Spleen (tissue), 11 donors: Measurements from ENCODE around the gene BORCS8. TPM values are rescaled to one million over a fixed set of nuclear protein-coding genes. Genes with fewer than 3 reads are reported as not detected.
"Not testable (repeated sequence)": the region's sequence is repeated elsewhere in the genome, so short reads cannot be mapped to it uniquely, and the experiment has no call there.

ENCODE experiments used
- DNase-seq: peaks from one replicate; pipeline ENCODE4 v3.0.0-alpha.2; 2020
- H3K27ac ChIP-seq, 8 donors: fragments of 200-600 bp; sonication (generic) in 7 of 8; 1 replicate in 4 of 8; 2 replicates in 4 of 8; pipeline versions ENCODE4 v1.5.0 to v1.8.0; 2016 to 2021; ENCODE audit warnings: inconsistent platforms in 4 of 8, mild to moderate bottlenecking in 4 of 8, moderate library complexity in 1 of 8
- H3K27me3 ChIP-seq, 7 donors: fragments of 200-600 bp; sonication (generic) in 6 of 7; replicated peaks in 1 of 7; 1 replicate in 4 of 7; 2 replicates in 3 of 7; pipeline versions ENCODE4 v1.5.0 to v1.8.0; 2016 to 2021; ENCODE audit warnings: inconsistent platforms in 3 of 7, mild to moderate bottlenecking in 1 of 7
- H3K36me3 ChIP-seq, 6 donors: fragments of 200-600 bp; sonication (generic) in 5 of 6; 1 replicate in 4 of 6; 2 replicates in 2 of 6; pipeline versions ENCODE4 v1.5.0 to v1.8.0; 2016 to 2021; ENCODE audit warnings: inconsistent platforms in 2 of 6
- H3K4me1 ChIP-seq, 6 donors: fragments of 200-600 bp; sonication (generic) in 5 of 6; 1 replicate in 3 of 6; 2 replicates in 3 of 6; pipeline versions ENCODE4 v1.5.0 to v1.8.0; 2016 to 2021; ENCODE audit warnings: inconsistent platforms in 3 of 6
- H3K4me3 ChIP-seq, 8 donors: fragments of 200-600 bp; sonication (generic) in 7 of 8; 1 replicate in 4 of 8; 2 replicates in 4 of 8; pipeline versions ENCODE4 v1.5.0 to v1.8.0; 2016 to 2021; ENCODE audit warnings: inconsistent platforms in 4 of 8, mild to moderate bottlenecking in 4 of 8, moderate library complexity in 2 of 8
- H3K9me3 ChIP-seq, 8 donors: fragments of 200-600 bp; sonication (generic) in 7 of 8; 1 replicate in 4 of 8; 2 replicates in 4 of 8; pipeline versions ENCODE4 v1.5.0 to v1.8.0; 2016 to 2021; ENCODE audit warnings: inconsistent platforms in 4 of 8
- POLR2A ChIP-seq, 3 donors: fragments of 450-650 bp; IDR thresholded peaks; one replicate each; pipeline ENCODE4 v1.5.1; 2017; ENCODE audit warnings: antibody characterized with exemption in 3 of 3, mild to moderate bottlenecking in 1 of 3
- POLR2AphosphoS5 ChIP-seq, 3 donors: sonication (generic); formaldehyde crosslinking; IDR thresholded peaks; one replicate each; pipeline ENCODE4 v1.5.1; 2017; ENCODE audit warnings: antibody characterized with exemption in 3 of 3
- WGBS, 5 donors: extraction: QIAGEN DNeasy Blood & Tissue Kit in 3 of 5; methylation state at CpG; one replicate each; pipeline versions ENCODE4 v1.1.5 to v1.1.7; 2013 to 2018; 5-methylcytosine and 5-hydroxymethylcytosine counted together
- intact Hi-C: fragments of 100-400 bp; cut with DNase I; formaldehyde crosslinking; loops from one replicate; pipeline ENCODE4 v1.15.0; 2023; ENCODE audit warnings: low total_unique reads
- polyA plus RNA-seq, 3 donors: library from polyadenylated mRNA; stranded (reverse); fragments of 200-250 nt; gene quantifications; one replicate each; pipeline ENCODE4 v1.2.1, GENCODE V29; 2013
- total RNA-seq, 7 donors: library from RNA; depleted of rRNA in 3 of 7; stranded (reverse); fragments of >200 nt in 3 of 7; fragmentation: NEBNext Ultra II Directional in 4 of 7; extraction: Animal tissue kit (Norgen Biotek cat#: 25700) in 4 of 7; gene quantifications; one replicate each; pipeline versions ENCODE4 v1.1.0 to v1.2.1, GENCODE V29; 2016 to 2021
- TF ChIP-seq, protein P1 (sequence below), 11 experiments: fragments of 200-600 bp in 7 of 11; fragments of 450-650 bp in 4 of 11; sonication (generic) in 4 of 11; IDR thresholded peaks in 8 of 11; conservative IDR thresholded peaks in 3 of 11; 1 replicate in 7 of 11; 2 replicates in 4 of 11; pipeline versions ENCODE4 v1.4.0 to v1.8.0; 2016 to 2021; ENCODE audit warnings: antibody characterized with exemption in 11 of 11, inconsistent platforms in 4 of 11, mild to moderate bottlenecking in 1 of 11
- donor health status: healthy with polysubstance abuse.
- donor health status: DM: no; HTN: no; CAD: no; lungs with moderate emphysema.
- donor health status: DM: no; HTN: no; CAD: no.
- donor health status: Bipolar disorder and iron deficiency.
- donor health status: healthy.
- donor health status: DM: no; HTN: no; CAD: no.
- donor health status: DM: yes; HTN: yes; CAD: no.

Gene BORCS8
- total and polyA plus RNA-seq, 10 donors, result 14.0 to 52.1 (median 26.2) TPM

DNA sequence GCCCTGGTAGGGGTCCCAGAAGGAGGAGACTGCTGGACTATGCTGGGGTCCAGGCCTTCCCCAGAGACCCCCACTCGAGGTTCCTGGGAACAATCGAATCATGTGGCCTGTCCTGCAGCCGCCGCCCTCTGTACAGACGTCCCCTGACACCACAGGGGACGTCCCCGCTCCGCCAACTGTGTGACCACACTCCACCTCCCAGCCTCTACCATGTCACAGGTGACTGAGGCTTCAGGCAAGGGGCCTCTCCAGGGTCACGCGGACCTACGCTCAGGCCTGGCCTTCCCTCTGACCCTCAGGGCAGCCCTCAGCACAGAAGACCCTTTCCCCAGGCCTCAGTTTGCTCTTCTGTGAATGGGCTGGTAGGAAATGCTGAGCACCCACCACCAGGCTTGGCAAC, 40.5 kb downstream of the BORCS8 start:
- no peaks in the 10 kb centered on the region for H3K27me3 ChIP-seq
- peaks cover 0 to 15% (median 7%) of the 10 kb centered on the region in 6 donors for H3K4me1 ChIP-seq
- H3K4me3 ChIP-seq, result no peak overlapping the region
- peaks cover 0 to 7% (median 2%) of the 10 kb centered on the region in 8 donors for H3K9me3 ChIP-seq
- H3K27ac ChIP-seq, result no peak overlapping the region
- TF ChIP-seq POLR2AphosphoS5 (IDR thresholded peaks at IDR 0.05), result peak in 2 of 3 donors; percentile 11 to 22
- TF ChIP-seq, protein P1, sequence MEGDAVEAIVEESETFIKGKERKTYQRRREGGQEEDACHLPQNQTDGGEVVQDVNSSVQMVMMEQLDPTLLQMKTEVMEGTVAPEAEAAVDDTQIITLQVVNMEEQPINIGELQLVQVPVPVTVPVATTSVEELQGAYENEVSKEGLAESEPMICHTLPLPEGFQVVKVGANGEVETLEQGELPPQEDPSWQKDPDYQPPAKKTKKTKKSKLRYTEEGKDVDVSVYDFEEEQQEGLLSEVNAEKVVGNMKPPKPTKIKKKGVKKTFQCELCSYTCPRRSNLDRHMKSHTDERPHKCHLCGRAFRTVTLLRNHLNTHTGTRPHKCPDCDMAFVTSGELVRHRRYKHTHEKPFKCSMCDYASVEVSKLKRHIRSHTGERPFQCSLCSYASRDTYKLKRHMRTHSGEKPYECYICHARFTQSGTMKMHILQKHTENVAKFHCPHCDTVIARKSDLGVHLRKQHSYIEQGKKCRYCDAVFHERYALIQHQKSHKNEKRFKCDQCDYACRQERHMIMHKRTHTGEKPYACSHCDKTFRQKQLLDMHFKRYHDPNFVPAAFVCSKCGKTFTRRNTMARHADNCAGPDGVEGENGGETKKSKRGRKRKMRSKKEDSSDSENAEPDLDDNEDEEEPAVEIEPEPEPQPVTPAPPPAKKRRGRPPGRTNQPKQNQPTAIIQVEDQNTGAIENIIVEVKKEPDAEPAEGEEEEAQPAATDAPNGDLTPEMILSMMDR (IDR thresholded peaks at IDR 0.05 in 8 of 11, conservative IDR thresholded peaks at IDR 0.05 in 3 of 11), result no peak
- intact Hi-C loops, result no loop called here
- peaks cover 0 to 63% (median 27%) of the 10 kb centered on the region in 6 donors for H3K36me3 ChIP-seq
- DNase-seq, result no peak
- WGBS, 5 donors, result 65 to 75% (median 68%) methylated on average over 10 to 11 of the region's 11 CpGs

DNA sequence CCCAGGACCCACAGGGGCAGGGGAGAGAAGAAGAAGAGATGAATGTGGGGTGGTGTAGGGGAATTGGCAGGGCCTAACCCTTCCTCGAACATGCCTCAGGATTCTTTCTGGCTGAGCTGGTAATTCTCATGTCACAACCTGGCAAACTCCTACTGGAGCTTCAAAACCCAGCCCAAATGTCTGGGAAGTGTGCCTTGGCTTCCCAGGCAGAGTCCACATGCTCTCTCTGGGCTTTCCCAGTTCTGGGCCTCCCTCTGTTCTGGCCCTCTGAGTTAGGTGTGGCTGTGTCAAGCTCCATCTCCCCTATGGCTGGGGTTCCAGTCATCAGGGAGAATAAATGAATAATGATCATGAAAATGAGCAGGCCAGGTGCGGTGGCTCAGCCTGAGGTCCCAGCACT, 42.5 kb downstream of the BORCS8 start:
- WGBS, 5 donors, result 78 to 95% (median 92%) methylated on average over 2 of the region's 2 CpGs
- intact Hi-C loops, result no loop called here
- Histone ChIP-seq H3K36me3 (peaks cover 0 to 56% (median 27%) of the 10 kb centered on the region in 6 donors), H3K27me3 (no peaks in the 10 kb centered on the region), H3K4me1 (peaks cover 0 to 25% (median 15%) of the 10 kb centered on the region in 6 donors), H3K27ac (no peak overlapping the region), H3K9me3 (no peaks in the 10 kb centered on the region), H3K4me3 (no peak overlapping the region)
- TF ChIP-seq POLR2AphosphoS5 (IDR thresholded peaks at IDR 0.05), result no peak
- TF ChIP-seq, protein P1 (IDR thresholded peaks at IDR 0.05 in 8 of 11, conservative IDR thresholded peaks at IDR 0.05 in 3 of 11), result no peak
- TF ChIP-seq POLR2A (IDR thresholded peaks at IDR 0.05), result no peak
- DNase-seq, result no peak

DNA sequence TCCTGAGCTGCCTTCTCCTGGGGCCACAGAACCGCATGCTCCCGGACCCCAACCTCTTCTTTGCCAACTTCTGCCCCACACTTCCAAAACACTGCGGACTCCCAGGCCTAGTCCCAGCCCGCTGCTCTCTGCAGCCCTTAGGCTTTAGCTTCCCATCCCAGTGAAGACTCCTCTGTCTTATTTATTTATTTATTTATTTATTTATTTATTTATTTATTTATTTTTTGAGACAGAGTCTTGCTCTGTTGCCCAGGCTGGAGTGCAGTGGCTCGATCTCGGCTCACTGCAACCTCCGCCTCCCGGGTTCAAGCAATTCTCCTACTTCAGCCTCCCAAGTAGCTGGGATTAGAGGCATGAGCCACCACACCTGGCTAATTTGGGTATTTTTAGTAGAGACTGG, 43.4 kb downstream of the BORCS8 start:
- DNase-seq, result not testable (repeated sequence)

DNA sequence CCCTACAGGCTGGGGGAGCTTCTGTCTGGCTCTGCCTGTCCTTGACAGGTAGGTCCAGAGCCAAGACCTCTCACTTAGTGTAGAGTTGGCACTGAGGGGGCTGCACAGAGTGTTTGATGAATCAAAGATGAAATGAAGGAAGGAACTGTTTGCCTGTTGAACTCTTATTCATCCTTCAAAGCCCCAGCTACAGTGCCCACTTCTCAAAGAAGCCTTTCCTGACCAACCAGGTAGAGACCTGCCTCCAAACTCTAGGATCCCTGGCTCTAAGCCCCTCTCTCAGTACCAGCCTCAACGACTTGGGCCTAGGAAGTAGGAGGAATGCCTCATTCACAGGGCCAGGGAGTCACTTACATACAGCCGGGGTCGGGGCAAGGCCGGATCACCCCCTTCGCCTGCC, 44.6 kb downstream of the BORCS8 start:
- no peak for DNase-seq
- WGBS, 5 donors, result 92 to 97% (median 96%) methylated on average over 5 of the region's 5 CpGs
- TF ChIP-seq POLR2A (IDR thresholded peaks at IDR 0.05), result no peak
- TF ChIP-seq, protein P1 (IDR thresholded peaks at IDR 0.05 in 8 of 11, conservative IDR thresholded peaks at IDR 0.05 in 3 of 11), result no peak
- no peak for TF ChIP-seq POLR2AphosphoS5 (IDR thresholded peaks at IDR 0.05)

More for the DNA sequence above, 43.4 kb downstream of the BORCS8 start:
- H3K4me3 ChIP-seq, H3K9me3 ChIP-seq, H3K27me3 ChIP-seq, H3K27ac ChIP-seq, intact Hi-C loops: not testable (repeated sequence)
- peaks cover 0 to 25% (median 15%) of the 10 kb centered on the region in 6 donors for H3K4me1 ChIP-seq
- 95 to 99% (median 97%) methylated on average over 8 of the region's 8 CpGs for WGBS, 5 donors
- peaks cover 0 to 52% (median 27%) of the 10 kb centered on the region in 6 donors for H3K36me3 ChIP-seq

DNA sequence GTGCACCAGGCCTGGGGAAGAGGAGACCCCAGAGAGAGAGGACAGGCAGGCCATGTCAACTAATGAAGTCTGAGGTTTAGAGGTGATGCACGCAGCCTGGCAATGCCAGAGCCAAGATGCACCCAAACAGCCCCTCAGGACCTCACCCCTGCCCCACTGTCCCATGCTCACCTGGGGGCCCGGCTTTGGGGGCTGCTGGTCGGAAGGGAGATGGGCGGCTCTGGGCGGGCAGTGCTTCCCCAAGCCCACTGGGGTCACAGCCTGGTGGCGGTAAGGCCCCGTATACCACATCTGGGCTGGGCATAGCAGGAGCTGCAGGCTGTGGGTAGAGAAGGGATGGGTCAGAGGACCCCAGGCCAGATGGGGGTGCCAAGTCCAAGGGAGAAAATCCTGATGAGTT, 45.1 kb downstream of the BORCS8 start:
- intact Hi-C loops, result no loop called here
- no peak for DNase-seq
- WGBS, 5 donors, result 94 to 100% (median 95%) methylated on average over 1 to 7 of the region's 7 CpGs
- no peak overlapping the region for H3K27ac ChIP-seq
- no peak overlapping the region for H3K4me3 ChIP-seq
- TF ChIP-seq POLR2AphosphoS5 (IDR thresholded peaks at IDR 0.05) (no peak), POLR2A (IDR thresholded peaks at IDR 0.05) (no peak)
- TF ChIP-seq, protein P1 (IDR thresholded peaks at IDR 0.05 in 8 of 11, conservative IDR thresholded peaks at IDR 0.05 in 3 of 11), result no peak
- no peaks in the 10 kb centered on the region for H3K27me3 ChIP-seq
- peaks cover 0 to 24% (median 15%) of the 10 kb centered on the region in 6 donors for H3K4me1 ChIP-seq
- H3K36me3 ChIP-seq, result peaks cover 0 to 52% (median 27%) of the 10 kb centered on the region in 6 donors
- no peaks in the 10 kb centered on the region for H3K9me3 ChIP-seq

More for the DNA sequence above, 44.6 kb downstream of the BORCS8 start:
- peaks cover 0 to 25% (median 15%) of the 10 kb centered on the region in 6 donors for H3K4me1 ChIP-seq
- no peaks in the 10 kb centered on the region for H3K9me3 ChIP-seq
- H3K36me3 ChIP-seq, result peaks cover 0 to 52% (median 27%) of the 10 kb centered on the region in 6 donors
- H3K27ac ChIP-seq, result no peak overlapping the region
- intact Hi-C loops, result no loop called here
- no peak overlapping the region for H3K4me3 ChIP-seq
- no peaks in the 10 kb centered on the region for H3K27me3 ChIP-seq
